Liver (tissue), 9 donors: ENCODE results near the gene SEMA4C. TPM values are rescaled to one million over a fixed set of nuclear protein-coding genes. Genes with fewer than 3 reads are reported as not detected.

Experiments used
- DNase-seq: peaks from one replicate; pipeline ENCODE4 v3.0.0-alpha.2; 2017; ENCODE audit warnings: low spot score
- H3K27ac ChIP-seq, 2 donors: one replicate each; pipeline ENCODE4 v1.7.0; 2013; ENCODE audit warnings: inconsistent platforms in 2 of 2, low read length in 2 of 2, control low read depth in 1 of 2, low read depth in 1 of 2, mild to moderate bottlenecking in 1 of 2
- H3K27me3 ChIP-seq, 4 donors: one replicate each; pipeline versions ENCODE4 v1.6.1 to v1.7.0; 2013; ENCODE audit warnings: low read length in 3 of 4, inconsistent platforms in 1 of 4, mild to moderate bottlenecking in 1 of 4, moderate library complexity in 1 of 4; ENCODE audit not compliant: control insufficient read depth in 4 of 4, insufficient read depth in 4 of 4
- H3K36me3 ChIP-seq, 4 donors: one replicate each; pipeline versions ENCODE4 v1.6.1 to v1.7.0; 2013; ENCODE audit warnings: low read length in 3 of 4, mild to moderate bottlenecking in 3 of 4, low read depth in 1 of 4, moderate library complexity in 1 of 4; ENCODE audit not compliant: control insufficient read depth in 4 of 4, insufficient read depth in 3 of 4
- H3K4me1 ChIP-seq, 4 donors: one replicate each; pipeline versions ENCODE4 v1.6.1 to v1.7.0; 2013; ENCODE audit warnings: low read length in 3 of 4, mild to moderate bottlenecking in 3 of 4, moderate library complexity in 1 of 4; ENCODE audit not compliant: control insufficient read depth in 4 of 4, insufficient read depth in 4 of 4
- H3K4me3 ChIP-seq, 3 donors: one replicate each; pipeline versions ENCODE4 v1.6.1 to v1.7.0; 2013; ENCODE audit warnings: low read length in 3 of 3, control low read depth in 1 of 3, low read depth in 1 of 3, mild to moderate bottlenecking in 1 of 3
- H3K9ac ChIP-seq, 2 donors: one replicate each; pipeline ENCODE4 v1.7.0; 2013; ENCODE audit warnings: low read length in 2 of 2, mild to moderate bottlenecking in 2 of 2, moderate library complexity in 2 of 2, control low read depth in 1 of 2, low read depth in 1 of 2
- H3K9me3 ChIP-seq, 4 donors: one replicate each; pipeline versions ENCODE4 v1.6.1 to v1.7.0; 2013; ENCODE audit warnings: low read length in 3 of 4; ENCODE audit not compliant: control insufficient read depth in 4 of 4
- CTCF ChIP-seq: fragments of 150-350 bp; IDR thresholded peaks from 2 replicates; pipeline ENCODE4 v1.5.1; 2017; ENCODE audit warnings: improper control_type of control experiment, low read depth, low read length; ENCODE audit not compliant: missing input control
- FOXA1 ChIP-seq: IDR thresholded peaks from 2 replicates; pipeline ENCODE4 v1.6.1; 2016; ENCODE audit warnings: antibody characterized with exemption
- FOXA2 ChIP-seq: IDR thresholded peaks from 2 replicates; pipeline ENCODE4 v1.6.1; 2016; ENCODE audit warnings: antibody characterized with exemption
- GABPA ChIP-seq, 2 donors: IDR thresholded peaks in 1 of 2; conservative IDR thresholded peaks in 1 of 2; 2 replicates each; pipeline ENCODE4 v1.6.1; 2016; ENCODE audit warnings: antibody characterized with exemption in 2 of 2, mild to moderate bottlenecking in 1 of 2, moderate library complexity in 1 of 2
- HNF4A ChIP-seq, 2 donors: conservative IDR thresholded peaks; 2 replicates each; pipeline ENCODE4 v1.6.1; 2016; ENCODE audit warnings: antibody characterized with exemption in 2 of 2, mild to moderate bottlenecking in 2 of 2
- HNF4G ChIP-seq: IDR thresholded peaks from 2 replicates; pipeline ENCODE4 v1.6.1; 2016; ENCODE audit warnings: antibody characterized with exemption
- JUND ChIP-seq, 2 donors: IDR thresholded peaks; 2 replicates each; pipeline ENCODE4 v1.6.1; 2016; ENCODE audit warnings: antibody characterized with exemption in 2 of 2
- NR2F2 ChIP-seq: IDR thresholded peaks from 2 replicates; pipeline ENCODE4 v1.6.1; 2016; ENCODE audit warnings: antibody characterized with exemption
- RAD21 ChIP-seq, 2 donors: IDR thresholded peaks; 2 replicates each; pipeline ENCODE4 v1.6.1; 2016; ENCODE audit warnings: antibody characterized with exemption in 2 of 2, mild to moderate bottlenecking in 2 of 2
- REST ChIP-seq: IDR thresholded peaks from 2 replicates; pipeline ENCODE4 v1.6.1; 2016; ENCODE audit warnings: antibody characterized with exemption, mild to moderate bottlenecking
- RXRA ChIP-seq, 2 donors: IDR thresholded peaks; 2 replicates each; pipeline ENCODE4 v1.6.1; 2017 to 2018; ENCODE audit warnings: antibody characterized with exemption in 2 of 2, mild to moderate bottlenecking in 1 of 2
- SP1 ChIP-seq: IDR thresholded peaks from 2 replicates; pipeline ENCODE4 v1.6.1; 2018; ENCODE audit warnings: antibody characterized with exemption, mild to moderate bottlenecking
- TAF1 ChIP-seq: conservative IDR thresholded peaks from 2 replicates; pipeline ENCODE4 v1.6.1; 2016; ENCODE audit warnings: antibody characterized with exemption, mild to moderate bottlenecking
- YY1 ChIP-seq: IDR thresholded peaks from 2 replicates; pipeline ENCODE4 v1.6.1; 2016; ENCODE audit warnings: antibody characterized with exemption, mild to moderate bottlenecking
- WGBS: extraction: QIAGEN DNeasy Blood & Tissue Kit; methylation state at CpG from one replicate; pipeline ENCODE4 v1.1.7; 2013; 5-methylcytosine and 5-hydroxymethylcytosine counted together
- polyA plus RNA-seq, 2 donors: library from polyadenylated mRNA; stranded (reverse) in 1 of 2; unstranded in 1 of 2; fragments of 200-250 nt in 1 of 2; fragments of >200 nt in 1 of 2; fragmentation: Nextera tagmentation in 1 of 2; extraction: Ambion mirVana in 1 of 2; gene quantifications; one replicate each; pipeline versions ENCODE4 v1.2.1 to v1.2.3, GENCODE V29; 2013 to 2015
- total RNA-seq, 2 donors: library from RNA; depleted of rRNA; stranded (reverse); fragments of >200 nt; gene quantifications; one replicate each; pipeline ENCODE4 v1.2.3, GENCODE V29; 2014
- TF ChIP-seq, protein P1 (sequence below): IDR thresholded peaks from 2 replicates; pipeline ENCODE4 v1.6.1; 2016; ENCODE audit warnings: antibody characterized with exemption
- TF ChIP-seq, protein P2 (sequence below): IDR thresholded peaks from 2 replicates; pipeline ENCODE4 v1.6.1; 2016; ENCODE audit warnings: antibody characterized with exemption
- TF ChIP-seq, protein P3 (sequence below): IDR thresholded peaks from 2 replicates; pipeline ENCODE4 v1.6.1; 2016; ENCODE audit warnings: antibody characterized with exemption
- donor health status: healthy.
- donor health status: healthy.
- donor health status: healthy.
- donor health status: healthy.
- donor health status: healthy.

SEMA4C gene
- total and polyA plus RNA-seq, 4 donors, result 3.7 to 23.2 (median 13.2) TPM

GRCh38 chr2:96876269-96877041 lies 6.6 kb upstream of the SEMA4C start:
- no peaks in the 10 kb centered on the region for H3K27me3 ChIP-seq
- H3K27ac ChIP-seq, result no peak overlapping the region
- no peaks in the 10 kb centered on the region for H3K36me3 ChIP-seq
- TF ChIP-seq FOXA1 (no peak), SP1 (no peak), YY1 (no peak), HNF4G (no peak), NR2F2 (no peak), REST (no peak), GABPA (IDR thresholded peaks at IDR 0.05 in 1 of 2, conservative IDR thresholded peaks at IDR 0.05 in 1 of 2) (no peak), CTCF (no peak), RXRA (IDR thresholded peaks at IDR 0.05) (no peak), FOXA2 (no peak), HNF4A (conservative IDR thresholded peaks at IDR 0.05) (no peak), JUND (IDR thresholded peaks at IDR 0.05) (no peak), TAF1 (no peak), RAD21 (IDR thresholded peaks at IDR 0.05) (no peak)
- TF ChIP-seq, protein P1, sequence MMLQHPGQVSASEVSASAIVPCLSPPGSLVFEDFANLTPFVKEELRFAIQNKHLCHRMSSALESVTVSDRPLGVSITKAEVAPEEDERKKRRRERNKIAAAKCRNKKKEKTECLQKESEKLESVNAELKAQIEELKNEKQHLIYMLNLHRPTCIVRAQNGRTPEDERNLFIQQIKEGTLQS, result no peak
- TF ChIP-seq, protein P2, sequence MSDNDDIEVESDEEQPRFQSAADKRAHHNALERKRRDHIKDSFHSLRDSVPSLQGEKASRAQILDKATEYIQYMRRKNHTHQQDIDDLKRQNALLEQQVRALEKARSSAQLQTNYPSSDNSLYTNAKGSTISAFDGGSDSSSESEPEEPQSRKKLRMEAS, result no peak
- TF ChIP-seq, protein P3, sequence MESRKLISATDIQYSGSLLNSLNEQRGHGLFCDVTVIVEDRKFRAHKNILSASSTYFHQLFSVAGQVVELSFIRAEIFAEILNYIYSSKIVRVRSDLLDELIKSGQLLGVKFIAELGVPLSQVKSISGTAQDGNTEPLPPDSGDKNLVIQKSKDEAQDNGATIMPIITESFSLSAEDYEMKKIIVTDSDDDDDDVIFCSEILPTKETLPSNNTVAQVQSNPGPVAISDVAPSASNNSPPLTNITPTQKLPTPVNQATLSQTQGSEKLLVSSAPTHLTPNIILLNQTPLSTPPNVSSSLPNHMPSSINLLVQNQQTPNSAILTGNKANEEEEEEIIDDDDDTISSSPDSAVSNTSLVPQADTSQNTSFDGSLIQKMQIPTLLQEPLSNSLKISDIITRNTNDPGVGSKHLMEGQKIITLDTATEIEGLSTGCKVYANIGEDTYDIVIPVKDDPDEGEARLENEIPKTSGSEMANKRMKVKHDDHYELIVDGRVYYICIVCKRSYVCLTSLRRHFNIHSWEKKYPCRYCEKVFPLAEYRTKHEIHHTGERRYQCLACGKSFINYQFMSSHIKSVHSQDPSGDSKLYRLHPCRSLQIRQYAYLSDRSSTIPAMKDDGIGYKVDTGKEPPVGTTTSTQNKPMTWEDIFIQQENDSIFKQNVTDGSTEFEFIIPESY, result no peak
- H3K9me3 ChIP-seq, result no peaks in the 10 kb centered on the region
- no peak overlapping the region for H3K9ac ChIP-seq
- H3K4me1 ChIP-seq, result peaks cover 0 to 7% (median 3%) of the 10 kb centered on the region in 4 donors
- no peak for DNase-seq
- 88% methylated on average over 16 of the region's 16 CpGs for WGBS
- H3K4me3 ChIP-seq, result no peak overlapping the region
